GM13977 (cell line): Measurements from ENCODE around the gene NECTIN1.

Experiments
- DNase-seq: peaks from one replicate; pipeline ENCODE4 v3.0.0; 2012; ENCODE audit warnings: low spot score
- in situ Hi-C: fragments of 300-500 bp; cut with MboI; formaldehyde crosslinking; loops from one replicate; pipeline ENCODE4 v1.12.0; 2022; ENCODE audit warnings: low sequenced_read_pairs, low pct_unique_long_range_greater_than_20kb, mixed read lengths, inconsistent platforms; ENCODE audit not compliant: unreplicated experiment
- TF ChIP-seq, protein P1 (sequence below): IDR thresholded peaks from 2 replicates; pipeline ENCODE4 v1.5.1; 2012; ENCODE audit warnings: mild to moderate bottlenecking, control low read depth; ENCODE audit not compliant: insufficient read depth; ENCODE audit errors: extremely low read depth, missing control alignments

Gene NECTIN1

DNA sequence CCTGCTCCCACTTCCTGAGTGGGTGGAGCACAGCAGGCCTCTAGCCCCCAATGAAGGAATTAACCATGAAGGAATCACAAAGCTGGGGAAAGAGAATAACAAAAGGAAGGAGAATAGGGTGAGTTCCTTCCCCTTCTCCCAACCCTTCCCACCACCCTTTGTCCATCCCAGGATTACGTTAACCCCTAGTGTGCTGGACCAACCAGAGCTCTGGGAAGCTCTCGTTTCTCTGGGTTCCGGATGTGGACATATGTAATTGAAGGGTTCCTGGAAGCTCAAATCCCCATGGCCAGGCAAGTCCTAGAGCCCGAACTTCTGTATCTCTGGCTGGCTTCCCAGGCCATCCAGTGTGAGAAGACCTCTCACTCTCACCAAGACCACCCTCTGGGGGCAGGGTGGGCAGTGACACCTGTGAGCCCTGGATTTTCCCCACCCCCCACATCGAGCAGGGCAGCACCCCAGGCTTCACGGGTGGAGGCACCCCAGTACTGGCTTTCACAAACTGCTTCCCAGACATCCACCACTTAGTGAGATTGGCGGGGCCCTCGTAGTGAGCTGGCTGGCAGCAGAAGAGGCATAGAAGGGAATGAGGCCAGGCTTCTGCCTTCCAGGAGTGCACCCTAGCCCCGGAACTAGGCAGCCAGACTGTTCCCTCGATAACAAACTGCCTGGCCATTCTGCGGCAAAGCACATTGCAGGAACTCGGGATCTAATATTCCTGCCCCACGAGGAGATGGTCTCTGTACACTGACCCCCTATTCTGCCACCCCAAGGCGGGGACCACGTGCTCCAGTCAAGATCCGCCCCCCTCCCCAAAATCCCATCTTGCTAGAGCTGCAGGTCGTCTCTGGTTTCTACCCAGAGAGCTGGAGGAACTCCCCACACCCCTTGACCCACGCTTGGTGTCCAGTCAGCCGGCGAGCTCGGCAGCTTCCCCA lies 2.1 kb downstream of the NECTIN1 start:
- in situ Hi-C loops: no loop called here
- no peak for DNase-seq
- TF ChIP-seq, protein P1, sequence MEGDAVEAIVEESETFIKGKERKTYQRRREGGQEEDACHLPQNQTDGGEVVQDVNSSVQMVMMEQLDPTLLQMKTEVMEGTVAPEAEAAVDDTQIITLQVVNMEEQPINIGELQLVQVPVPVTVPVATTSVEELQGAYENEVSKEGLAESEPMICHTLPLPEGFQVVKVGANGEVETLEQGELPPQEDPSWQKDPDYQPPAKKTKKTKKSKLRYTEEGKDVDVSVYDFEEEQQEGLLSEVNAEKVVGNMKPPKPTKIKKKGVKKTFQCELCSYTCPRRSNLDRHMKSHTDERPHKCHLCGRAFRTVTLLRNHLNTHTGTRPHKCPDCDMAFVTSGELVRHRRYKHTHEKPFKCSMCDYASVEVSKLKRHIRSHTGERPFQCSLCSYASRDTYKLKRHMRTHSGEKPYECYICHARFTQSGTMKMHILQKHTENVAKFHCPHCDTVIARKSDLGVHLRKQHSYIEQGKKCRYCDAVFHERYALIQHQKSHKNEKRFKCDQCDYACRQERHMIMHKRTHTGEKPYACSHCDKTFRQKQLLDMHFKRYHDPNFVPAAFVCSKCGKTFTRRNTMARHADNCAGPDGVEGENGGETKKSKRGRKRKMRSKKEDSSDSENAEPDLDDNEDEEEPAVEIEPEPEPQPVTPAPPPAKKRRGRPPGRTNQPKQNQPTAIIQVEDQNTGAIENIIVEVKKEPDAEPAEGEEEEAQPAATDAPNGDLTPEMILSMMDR: no peak

DNA sequence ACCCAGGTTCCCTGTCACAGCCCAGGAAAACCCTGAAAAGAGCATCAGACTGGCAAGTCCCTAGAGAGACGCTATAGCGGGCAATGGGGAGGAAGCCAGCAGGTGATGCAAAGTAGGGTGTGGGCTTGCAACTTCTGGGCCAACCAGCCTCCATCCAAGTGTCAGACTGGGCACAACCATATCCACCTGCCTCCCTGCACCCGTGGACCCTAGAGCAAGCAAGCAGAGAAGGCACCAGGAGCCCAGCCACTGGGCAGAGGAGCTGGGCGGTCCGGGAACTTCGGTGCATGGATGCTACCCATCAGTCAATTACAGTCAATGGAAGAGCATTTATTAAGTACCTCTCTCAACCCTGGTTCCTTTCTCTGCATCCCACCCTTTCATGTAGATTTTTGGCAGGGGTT lies 2.8 kb downstream of the NECTIN1 start:
- DNase-seq: no peak
- in situ Hi-C loops: no loop called here
- TF ChIP-seq, protein P1: no peak

DNA sequence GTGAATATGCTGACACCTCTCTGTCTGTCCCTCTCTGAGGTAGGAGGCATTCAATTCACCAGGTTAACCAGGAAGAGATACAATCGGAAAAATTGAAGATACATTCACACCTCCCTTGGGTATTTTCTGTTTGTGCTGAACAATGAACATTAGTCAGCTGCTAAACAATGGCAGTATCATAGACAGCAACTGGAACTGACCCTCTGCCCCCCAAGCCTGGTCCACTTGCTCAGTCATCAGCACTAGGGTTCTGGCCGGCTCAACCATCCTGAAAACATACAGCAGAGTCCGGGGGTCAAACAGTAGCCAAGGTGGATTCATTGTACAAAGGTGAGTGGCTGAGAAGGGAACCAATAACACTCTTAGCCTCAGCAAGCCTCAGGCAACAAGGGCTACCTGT lies 4.0 kb downstream of the NECTIN1 start:
- in situ Hi-C loops: no loop called here
- TF ChIP-seq, protein P1: no peak
- no peak for DNase-seq

DNA sequence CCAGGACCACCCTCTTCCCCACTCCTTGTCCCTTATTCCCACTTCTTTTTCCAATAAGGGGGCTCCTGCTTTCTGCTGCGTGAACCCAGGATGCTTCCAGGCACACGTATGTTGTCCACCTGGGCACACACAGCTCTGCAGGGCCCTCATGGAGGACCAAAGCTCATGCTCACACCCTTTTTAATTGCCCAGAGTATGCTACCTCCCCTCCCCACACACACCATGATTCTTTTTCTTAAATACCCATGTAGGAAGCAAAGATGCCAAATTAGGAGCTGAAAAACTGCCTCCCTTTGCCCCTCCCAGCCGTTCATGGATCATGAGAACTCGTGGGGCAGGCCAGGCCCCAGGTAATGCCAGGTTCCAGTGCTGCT lies 5.1 kb downstream of the NECTIN1 start:
- in situ Hi-C loops: no loop called here
- DNase-seq: no peak
- TF ChIP-seq, protein P1: no peak

DNA sequence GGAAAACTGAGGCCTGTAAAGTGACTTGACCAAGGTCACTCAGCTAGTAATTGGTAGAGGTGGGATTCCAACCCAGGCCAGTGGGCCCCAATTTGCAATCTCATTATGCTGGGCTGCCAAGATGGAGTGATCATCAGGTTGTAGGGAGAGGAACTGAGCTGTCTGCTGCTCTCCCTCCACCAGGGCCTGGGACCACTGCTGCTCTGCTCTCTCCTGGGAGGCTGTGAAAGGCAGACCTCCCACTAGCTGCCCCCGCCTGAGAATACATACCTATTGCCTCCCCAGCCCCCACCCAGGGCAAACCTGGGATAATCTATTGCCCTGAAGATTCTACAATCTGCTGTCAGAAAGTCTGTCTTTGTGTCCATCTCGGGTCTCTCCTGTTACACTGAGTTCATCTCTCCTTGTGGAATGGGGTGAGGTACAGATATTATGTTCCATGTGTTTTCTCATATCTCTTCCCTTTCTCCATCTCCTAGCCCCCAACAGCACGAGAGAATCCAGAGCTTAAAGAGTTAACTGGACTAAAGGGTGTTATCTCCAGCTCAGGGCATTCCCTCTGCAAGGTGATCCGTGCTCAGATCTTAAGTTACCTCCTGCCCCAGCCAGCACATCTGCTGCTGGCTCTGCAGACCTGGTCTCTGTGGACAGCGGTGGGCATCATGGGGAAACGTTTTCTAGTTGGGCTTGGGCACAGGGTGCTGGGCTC lies 5.6 kb downstream of the NECTIN1 start:
- in situ Hi-C loops: no loop called here
- TF ChIP-seq, protein P1: no peak
- DNase-seq: no peak

DNA sequence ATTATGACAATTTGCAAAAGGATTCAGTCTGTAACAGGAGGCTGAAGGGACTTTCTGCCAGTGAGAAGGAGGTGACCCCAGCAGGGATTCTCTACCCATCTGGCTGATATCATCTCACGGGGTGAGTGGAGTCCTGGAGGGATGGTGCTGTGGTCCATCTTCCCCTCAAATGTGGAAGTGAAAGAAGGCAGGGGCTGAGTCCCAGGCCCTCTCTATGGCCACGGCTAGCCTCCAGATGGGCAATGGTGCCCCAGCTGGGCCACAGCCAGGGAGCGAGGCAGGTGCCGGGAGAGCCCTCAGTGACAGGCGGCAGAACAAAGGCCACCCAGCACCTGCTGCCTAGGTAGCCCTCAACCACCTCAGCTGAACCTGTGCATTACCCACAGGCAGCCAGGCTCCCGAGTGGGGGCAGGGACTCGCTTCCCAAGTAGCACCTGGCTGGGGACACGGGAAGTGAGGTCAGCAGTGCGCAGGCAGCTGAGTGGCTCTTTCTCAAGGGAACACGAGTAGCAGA lies 6.7 kb downstream of the NECTIN1 start:
- TF ChIP-seq, protein P1: no peak
- in situ Hi-C loops: no loop called here
- no peak for DNase-seq
